ENCODE data around the gene HPCAL1.

The HPCAL1 gene

GRCh38 chr2:10367472-10368439 is 65.1 kb downstream of the HPCAL1 start:
- in situ Hi-C loops (cut with HindIII; ENCODE audit: low pct_unique_long_range_greater_than_20kb, low sequenced_read_pairs), result no loop called here
- no peak for DNase-seq (ENCODE audit: low read depth in 1 of 2, low spot score in 1 of 2)
- TF ChIP-seq JUND (IDR thresholded peaks at IDR 0.05; ENCODE audit: low read depth), result no peak

GRCh38 chr2:10368491-10369231 is 66.0 kb downstream of the HPCAL1 start:
- in situ Hi-C loops (cut with HindIII; ENCODE audit: low pct_unique_long_range_greater_than_20kb, low sequenced_read_pairs), result no loop called here
- no peak for DNase-seq (ENCODE audit: low read depth in 1 of 2, low spot score in 1 of 2)
- TF ChIP-seq JUND (IDR thresholded peaks at IDR 0.05; ENCODE audit: low read depth), result no peak

- no peak for TF ChIP-seq JUND (IDR thresholded peaks at IDR 0.05; ENCODE audit: low read depth)
- in situ Hi-C loops (cut with HindIII; ENCODE audit: low pct_unique_long_range_greater_than_20kb, low sequenced_read_pairs), result no loop called here
- DNase-seq (ENCODE audit: low read depth in 1 of 2, low spot score in 1 of 2), result peak; percentile 37 to 64
Observed at GRCh38 chr2:10369269-10370255, 66.9 kb downstream of the HPCAL1 start.

GRCh38 chr2:10370390-10370789 is 67.7 kb downstream of the HPCAL1 start:
- no peak for TF ChIP-seq JUND (IDR thresholded peaks at IDR 0.05; ENCODE audit: low read depth)
- in situ Hi-C loops (cut with HindIII; ENCODE audit: low pct_unique_long_range_greater_than_20kb, low sequenced_read_pairs), result no loop called here
- no peak for DNase-seq (ENCODE audit: low read depth in 1 of 2, low spot score in 1 of 2)

GRCh38 chr2:10370895-10371294 is 68.2 kb downstream of the HPCAL1 start:
- TF ChIP-seq JUND (IDR thresholded peaks at IDR 0.05; ENCODE audit: low read depth), result no peak
- no peak for DNase-seq (ENCODE audit: low read depth in 1 of 2, low spot score in 1 of 2)
- in situ Hi-C loops (cut with HindIII; ENCODE audit: low pct_unique_long_range_greater_than_20kb, low sequenced_read_pairs), result no loop called here

- no peak for DNase-seq (ENCODE audit: low read depth in 1 of 2, low spot score in 1 of 2)
- no peak for TF ChIP-seq JUND (IDR thresholded peaks at IDR 0.05; ENCODE audit: low read depth)
- in situ Hi-C loops (cut with HindIII; ENCODE audit: low pct_unique_long_range_greater_than_20kb, low sequenced_read_pairs), result no loop called here
Observed at GRCh38 chr2:10371441-10372196, 68.9 kb downstream of the HPCAL1 start.

GRCh38 chr2:10372203-10372861 is 69.6 kb downstream of the HPCAL1 start:
- no peak for DNase-seq (ENCODE audit: low read depth in 1 of 2, low spot score in 1 of 2)
- in situ Hi-C loops (cut with HindIII; ENCODE audit: low pct_unique_long_range_greater_than_20kb, low sequenced_read_pairs), result no loop called here
- no peak for TF ChIP-seq JUND (IDR thresholded peaks at IDR 0.05; ENCODE audit: low read depth)

GRCh38 chr2:10372862-10373240 is 70.1 kb downstream of the HPCAL1 start:
- no peak for DNase-seq (ENCODE audit: low read depth in 1 of 2, low spot score in 1 of 2)
- in situ Hi-C loops (cut with HindIII; ENCODE audit: low pct_unique_long_range_greater_than_20kb, low sequenced_read_pairs), result no loop called here
- no peak for TF ChIP-seq JUND (IDR thresholded peaks at IDR 0.05; ENCODE audit: low read depth)

GRCh38 chr2:10373931-10374330 is 71.2 kb downstream of the HPCAL1 start:
- in situ Hi-C loops (cut with HindIII; ENCODE audit: low pct_unique_long_range_greater_than_20kb, low sequenced_read_pairs), result no loop called here
- DNase-seq (ENCODE audit: low read depth in 1 of 2, low spot score in 1 of 2), result no peak
- no peak for TF ChIP-seq JUND (IDR thresholded peaks at IDR 0.05; ENCODE audit: low read depth)

- in situ Hi-C loops (cut with HindIII; ENCODE audit: low pct_unique_long_range_greater_than_20kb, low sequenced_read_pairs), result no loop called here
- no peak for DNase-seq (ENCODE audit: low read depth in 1 of 2, low spot score in 1 of 2)
- no peak for TF ChIP-seq JUND (IDR thresholded peaks at IDR 0.05; ENCODE audit: low read depth)
Observed at GRCh38 chr2:10374362-10374943, 71.7 kb downstream of the HPCAL1 start.
